Stomach smooth muscle (tissue), 2 donors: Measurements from ENCODE around the gene FEM1C.

Experiments
- H3K27ac ChIP-seq: one replicate; pipeline ENCODE4 v1.7.0; 2013; ENCODE audit warnings: mild to moderate bottlenecking, low read length, inconsistent platforms
- H3K27me3 ChIP-seq, 2 donors: one replicate each; pipeline ENCODE4 v1.7.0; 2013; ENCODE audit warnings: low read length in 2 of 2; ENCODE audit not compliant: insufficient read depth in 2 of 2, control insufficient read depth in 1 of 2
- H3K36me3 ChIP-seq, 2 donors: one replicate each; pipeline ENCODE4 v1.7.0; 2013; ENCODE audit warnings: low read length in 2 of 2; ENCODE audit not compliant: control insufficient read depth in 2 of 2, insufficient read depth in 2 of 2
- H3K4me1 ChIP-seq: one replicate; pipeline ENCODE4 v1.7.0; 2013; ENCODE audit warnings: low read length; ENCODE audit not compliant: control insufficient read depth, insufficient read depth
- H3K4me3 ChIP-seq, 2 donors: one replicate each; pipeline ENCODE4 v1.7.0; 2013; ENCODE audit warnings: low read length in 2 of 2
- H3K9ac ChIP-seq, 2 donors: one replicate each; pipeline ENCODE4 v1.7.0; 2013; ENCODE audit warnings: low read length in 2 of 2, mild to moderate bottlenecking in 1 of 2
- H3K9me3 ChIP-seq, 2 donors: one replicate each; pipeline ENCODE4 v1.7.0; 2013; ENCODE audit warnings: low read length in 2 of 2; ENCODE audit not compliant: control insufficient read depth in 2 of 2
- donor health status: healthy.
- donor health status: Pancreatic carcinoma.

Gene FEM1C

GRCh38 chr5:115557667-115558387 is 13.3 kb upstream of the FEM1C start:
- Histone ChIP-seq H3K27ac (no peak overlapping the region), H3K9me3 (no peaks in the 10 kb centered on the region), H3K27me3 (no peaks in the 10 kb centered on the region), H3K36me3 (no peaks in the 10 kb centered on the region), H3K4me1 (no peaks in the 10 kb centered on the region), H3K4me3 (no peak overlapping the region), H3K9ac (no peak overlapping the region)

- Histone ChIP-seq H3K4me1 (no peaks in the 10 kb centered on the region), H3K4me3 (no peak overlapping the region), H3K9ac (no peak overlapping the region), H3K9me3 (no peaks in the 10 kb centered on the region), H3K27me3 (no peaks in the 10 kb centered on the region), H3K36me3 (no peaks in the 10 kb centered on the region), H3K27ac (no peak overlapping the region)
Measured at GRCh38 chr5:115556276-115556675, 11.7 kb upstream of the FEM1C start.

GRCh38 chr5:115555084-115555633 is 10.6 kb upstream of the FEM1C start:
- Histone ChIP-seq H3K36me3 (no peaks in the 10 kb centered on the region), H3K4me3 (no peak overlapping the region), H3K4me1 (no peaks in the 10 kb centered on the region), H3K9ac (no peak overlapping the region), H3K27ac (no peak overlapping the region), H3K27me3 (no peaks in the 10 kb centered on the region), H3K9me3 (no peaks in the 10 kb centered on the region)

- Histone ChIP-seq H3K9ac (no peak overlapping the region), H3K4me1 (no peaks in the 10 kb centered on the region), H3K4me3 (no peak overlapping the region), H3K27ac (no peak overlapping the region), H3K36me3 (no peaks in the 10 kb centered on the region), H3K9me3 (no peaks in the 10 kb centered on the region), H3K27me3 (no peaks in the 10 kb centered on the region)
Measured at GRCh38 chr5:115553082-115553481, 8.5 kb upstream of the FEM1C start.

GRCh38 chr5:115551415-115551814 is 6.8 kb upstream of the FEM1C start:
- H3K27me3 ChIP-seq = no peaks in the 10 kb centered on the region
- no peak overlapping the region for H3K4me3 ChIP-seq
- H3K36me3 ChIP-seq = no peaks in the 10 kb centered on the region
- no peak overlapping the region for H3K9ac ChIP-seq
- no peaks in the 10 kb centered on the region for H3K4me1 ChIP-seq
- H3K27ac ChIP-seq = no peak overlapping the region
- H3K9me3 ChIP-seq = no peaks in the 10 kb centered on the region

GRCh38 chr5:115549154-115549553 is 4.6 kb upstream of the FEM1C start:
- Histone ChIP-seq H3K27ac (no peak overlapping the region), H3K4me1 (no peaks in the 10 kb centered on the region), H3K9ac (no peak overlapping the region), H3K4me3 (no peak overlapping the region), H3K36me3 (no peaks in the 10 kb centered on the region), H3K27me3 (no peaks in the 10 kb centered on the region), H3K9me3 (no peaks in the 10 kb centered on the region)

GRCh38 chr5:115548683-115549082 is 4.1 kb upstream of the FEM1C start:
- H3K9ac ChIP-seq = no peak overlapping the region
- no peaks in the 10 kb centered on the region for H3K27me3 ChIP-seq
- no peak overlapping the region for H3K27ac ChIP-seq
- H3K4me3 ChIP-seq = no peak overlapping the region
- no peaks in the 10 kb centered on the region for H3K36me3 ChIP-seq
- H3K4me1 ChIP-seq = no peaks in the 10 kb centered on the region
- no peaks in the 10 kb centered on the region for H3K9me3 ChIP-seq

GRCh38 chr5:115545351-115545882 is 842 bp upstream of the FEM1C start:
- no peaks in the 10 kb centered on the region for H3K9me3 ChIP-seq
- H3K27ac ChIP-seq = peak overlapping the region; percentile 56
- peak overlapping the region; percentile 54 to 56 for H3K4me3 ChIP-seq
- H3K27me3 ChIP-seq = no peaks in the 10 kb centered on the region
- peak overlapping the region in 1 of 2 donors; percentile 65 for H3K9ac ChIP-seq
- H3K36me3 ChIP-seq = no peaks in the 10 kb centered on the region
- no peaks in the 10 kb centered on the region for H3K4me1 ChIP-seq

GRCh38 chr5:115544043-115544435 is 536 bp downstream of the FEM1C start:
- peaks cover 0 to 2% of the 10 kb centered on the region in 2 donors for H3K36me3 ChIP-seq
- H3K4me3 ChIP-seq = peak overlapping the region; percentile 80 to 89
- H3K27me3 ChIP-seq = no peaks in the 10 kb centered on the region
- H3K27ac ChIP-seq = peak overlapping the region; percentile 93
- H3K4me1 ChIP-seq = no peaks in the 10 kb centered on the region
- peak overlapping the region; percentile 87 to 93 for H3K9ac ChIP-seq
- H3K9me3 ChIP-seq = no peaks in the 10 kb centered on the region

GRCh38 chr5:115543365-115544042 is 1.1 kb downstream of the FEM1C start:
- Histone ChIP-seq H3K27me3 (no peaks in the 10 kb centered on the region), H3K4me1 (no peaks in the 10 kb centered on the region), H3K9me3 (no peaks in the 10 kb centered on the region), H3K9ac (peak overlapping the region; percentile 87 to 93), H3K36me3 (peaks cover 0 to 8% of the 10 kb centered on the region in 2 donors), H3K27ac (peak overlapping the region; percentile 93), H3K4me3 (peak overlapping the region; percentile 80 to 89)
